CD4-positive, alpha-beta T cell treated with Interleukin-21 for 1 hour (primary cell): ENCODE measurements around the gene ITGB2.
A peak's percentile ranks its signal among the peaks of the same experiment; 100 is the strongest.
"Not testable (repeated sequence)": the region's sequence is repeated elsewhere in the genome, so short reads cannot be mapped to it uniquely, and the experiment has no call there.

Experiments
- DNase-seq: peaks from one replicate; pipeline ENCODE4 v3.0.0-alpha.2; 2020

ITGB2 gene

DNA sequence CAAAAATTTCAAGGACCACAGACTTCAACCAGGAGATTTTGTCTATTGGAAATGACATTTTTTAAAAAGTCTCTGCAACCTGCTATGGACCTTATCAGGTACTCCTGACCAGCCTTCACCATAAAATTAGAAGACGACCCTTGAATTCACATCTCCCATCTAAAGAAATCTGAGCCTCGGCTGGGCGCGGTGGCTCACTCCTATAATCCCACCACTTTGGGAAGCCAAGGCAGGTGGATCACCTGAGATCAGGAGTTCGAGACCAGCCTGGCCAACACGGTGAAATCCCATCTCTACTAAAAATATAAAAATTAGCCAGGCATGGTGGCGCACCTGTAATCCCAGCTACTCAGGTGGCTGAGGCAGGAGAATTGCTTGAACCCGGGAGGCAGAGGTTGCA, 41.5 kb downstream of the ITGB2 start:
- DNase-seq = not testable (repeated sequence)

DNA sequence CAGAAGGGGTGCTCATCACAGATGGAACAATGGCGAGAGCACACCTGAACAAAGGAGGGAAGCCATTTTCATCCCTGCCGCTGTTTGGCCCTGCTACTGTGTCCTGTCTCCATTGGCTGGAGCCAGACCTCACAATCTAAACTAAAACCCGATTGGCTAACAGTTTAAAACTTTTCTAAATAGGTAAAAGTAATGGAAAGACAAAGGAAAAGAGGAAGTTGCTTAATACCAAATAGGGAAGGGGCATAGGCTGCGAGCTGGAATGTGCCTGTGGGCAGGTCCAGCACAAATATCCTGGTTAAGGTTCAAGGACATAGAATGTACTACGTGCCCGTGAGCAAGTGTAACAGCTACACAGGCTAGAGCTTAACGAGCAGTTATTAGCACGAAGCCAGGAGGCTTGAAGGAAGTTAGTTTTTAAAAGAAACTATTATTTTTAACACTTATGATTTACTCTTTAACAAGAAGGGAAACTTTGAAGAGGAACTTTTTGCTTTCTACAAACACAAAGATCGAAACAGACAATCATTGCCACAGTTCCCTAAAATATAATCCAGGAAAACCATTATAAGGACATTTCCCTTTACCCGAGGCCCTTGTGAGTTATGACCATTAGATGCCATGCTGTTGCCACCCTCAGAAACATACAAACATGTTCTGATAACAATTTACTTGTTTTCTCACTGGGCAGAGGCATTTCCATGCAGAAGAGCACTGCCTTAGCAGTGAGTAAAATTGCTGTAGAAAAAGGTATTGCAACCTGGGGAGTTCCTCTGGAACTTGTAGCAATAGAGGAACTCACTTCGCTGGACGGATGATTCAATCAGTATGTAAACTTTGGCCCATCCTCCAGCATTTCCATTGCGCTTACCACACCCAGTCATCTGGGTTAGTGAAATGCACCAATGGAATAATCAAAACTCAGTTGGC, 42.4 kb downstream of the ITGB2 start:
- DNase-seq = no peak

- DNase-seq = no peak
These were observed 43.7 kb downstream of the ITGB2 start for GRCh38 chr21:44876849-44877575.

- peak; percentile 39 for DNase-seq
These were observed 45.4 kb downstream of the ITGB2 start for GRCh38 chr21:44875316-44875700.

DNA sequence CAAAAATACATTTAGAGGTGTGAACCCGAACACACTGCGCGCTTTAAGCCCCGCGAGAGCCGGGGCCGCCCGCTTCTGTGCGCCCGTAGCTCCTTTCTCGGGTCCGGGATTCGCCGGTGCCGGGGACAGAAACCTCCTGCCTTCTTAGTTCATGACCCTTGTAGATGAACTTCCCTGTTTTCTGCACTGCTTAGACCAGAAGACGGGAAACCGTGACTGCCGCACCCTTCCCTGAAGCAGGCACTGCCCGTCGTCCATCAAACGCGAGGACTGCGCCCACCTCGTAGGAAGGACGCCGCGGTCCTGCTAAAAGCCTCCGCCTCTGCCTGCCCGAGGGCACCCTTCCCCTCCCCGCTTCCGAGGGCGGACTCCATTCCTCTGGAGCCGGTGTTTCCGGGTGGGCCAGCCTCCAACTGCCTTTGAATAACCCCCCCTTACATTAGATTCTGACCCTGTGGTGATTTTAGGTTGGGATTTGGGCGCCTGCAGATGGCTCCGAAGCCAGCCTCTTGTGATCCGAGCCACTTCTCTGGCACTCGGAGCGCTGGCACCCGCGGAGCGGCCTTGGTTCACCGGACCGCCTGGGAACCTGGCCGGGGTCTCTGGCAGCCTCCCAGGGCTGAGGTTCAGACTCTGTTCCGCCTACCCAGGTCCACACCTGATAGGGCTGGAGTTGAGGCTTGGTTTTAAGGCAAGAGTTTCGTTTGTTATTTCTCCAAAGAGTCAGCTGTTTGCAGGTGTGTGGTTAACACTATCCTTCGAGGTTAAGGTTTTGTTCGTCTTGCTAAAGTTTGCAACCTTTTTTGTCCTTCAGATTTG, 46.0 kb downstream of the ITGB2 start:
- DNase-seq = peak; percentile 52

- DNase-seq = no peak
These were observed 46.5 kb downstream of the ITGB2 start for GRCh38 chr21:44874240-44874496.

DNA sequence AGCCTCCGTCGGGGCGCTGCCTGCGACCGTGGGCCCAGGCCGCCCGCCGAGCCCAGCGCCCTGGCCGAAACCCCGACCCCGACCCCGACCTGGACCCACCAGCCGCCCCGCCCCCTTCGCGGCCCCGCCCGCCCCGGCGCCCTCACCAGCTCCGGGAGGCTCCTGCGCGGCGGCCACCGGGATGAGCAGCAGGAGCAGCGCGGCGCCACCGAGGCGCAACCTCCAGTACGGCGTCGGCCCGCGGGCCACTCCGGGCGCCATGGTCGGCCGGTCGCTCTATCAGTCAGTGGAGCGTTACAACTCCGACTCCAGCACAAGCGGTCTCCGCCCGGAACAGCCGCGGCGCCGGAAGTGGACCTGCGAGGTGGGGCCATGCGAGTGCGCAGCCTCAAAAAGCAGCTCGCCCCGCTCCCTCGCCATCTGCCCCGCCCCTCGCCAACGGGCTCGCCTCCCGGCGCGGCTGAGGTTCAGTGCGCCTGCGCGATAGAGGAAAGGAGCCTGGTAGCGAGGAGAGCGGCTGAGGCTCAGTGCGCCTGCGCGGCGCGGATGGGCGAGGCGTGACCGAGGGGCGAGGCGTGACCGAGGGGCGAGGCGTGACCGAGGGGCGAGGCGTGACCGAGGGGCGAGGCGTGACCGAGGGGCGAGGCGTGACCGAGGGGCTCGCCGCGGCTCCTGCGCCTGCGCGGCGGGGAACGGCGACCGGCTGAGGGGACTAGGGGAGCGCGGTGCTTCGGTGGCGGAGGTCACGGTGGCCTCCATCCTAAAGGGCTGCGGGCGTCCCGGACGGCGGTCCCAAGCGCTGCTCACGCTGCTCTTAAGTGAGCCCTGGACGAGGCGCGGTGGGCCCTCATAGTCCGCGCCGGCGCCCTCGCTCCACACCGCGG, 47.1 kb downstream of the ITGB2 start, which contains the start of gene PTTG1IP:
PTTG1IP (minus strand) TSS at position 335 of the 884 bp plus-strand sequence; CDS start at position 261, 74 bp downstream.
- peak; percentile 99 for DNase-seq

DNA sequence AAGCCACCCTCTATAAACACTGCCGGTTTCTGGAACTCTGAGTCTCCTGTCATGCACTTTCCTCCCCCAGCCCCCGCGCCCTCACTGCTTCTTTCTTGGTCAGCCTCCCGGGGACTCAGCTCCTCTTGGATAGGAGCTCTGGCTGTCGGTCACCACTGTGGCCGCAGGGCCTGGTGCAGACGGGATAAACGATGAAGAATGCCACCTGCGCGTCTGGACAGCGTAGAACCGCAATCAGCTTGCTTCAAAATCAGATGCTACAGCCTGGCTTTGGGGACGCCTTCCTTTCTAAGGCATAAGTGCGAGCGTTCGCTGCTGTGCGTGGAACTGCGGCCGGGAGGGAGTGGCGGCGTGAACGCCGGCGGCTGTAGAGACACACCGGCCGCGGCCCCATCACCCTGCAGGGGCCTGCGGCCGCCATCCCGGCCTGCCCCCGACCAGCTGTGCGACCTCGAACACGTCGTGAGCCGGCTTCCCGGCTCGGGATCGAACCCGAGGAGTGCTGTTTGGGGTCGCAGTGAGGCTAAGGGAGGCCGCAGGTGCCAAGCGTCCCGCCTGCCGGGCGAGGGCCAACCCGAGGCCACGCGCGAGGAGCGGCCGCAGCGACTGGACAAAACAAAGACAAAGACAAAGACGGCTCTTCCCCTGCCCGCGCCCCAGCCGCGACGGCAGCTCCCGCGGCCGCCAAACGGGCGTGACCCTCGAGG, 47.9 kb downstream of the ITGB2 start:
- DNase-seq = no peak

DNA sequence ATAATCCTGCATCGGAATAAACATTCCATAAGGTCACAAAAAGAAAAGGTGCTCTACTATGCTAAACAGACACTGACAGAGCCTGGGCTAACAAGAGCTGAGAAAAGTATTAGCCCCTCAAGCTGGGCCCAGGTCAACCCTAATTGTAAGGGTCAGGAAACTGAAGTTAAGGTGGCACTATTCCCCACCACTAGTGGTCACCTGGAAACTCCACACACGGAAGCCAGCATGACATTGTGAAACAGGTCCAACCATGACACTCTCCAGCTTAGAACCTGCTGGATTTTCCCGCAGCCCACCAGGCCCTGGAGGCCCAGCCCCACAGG, 48.4 kb downstream of the ITGB2 start:
- DNase-seq = no peak

DNA sequence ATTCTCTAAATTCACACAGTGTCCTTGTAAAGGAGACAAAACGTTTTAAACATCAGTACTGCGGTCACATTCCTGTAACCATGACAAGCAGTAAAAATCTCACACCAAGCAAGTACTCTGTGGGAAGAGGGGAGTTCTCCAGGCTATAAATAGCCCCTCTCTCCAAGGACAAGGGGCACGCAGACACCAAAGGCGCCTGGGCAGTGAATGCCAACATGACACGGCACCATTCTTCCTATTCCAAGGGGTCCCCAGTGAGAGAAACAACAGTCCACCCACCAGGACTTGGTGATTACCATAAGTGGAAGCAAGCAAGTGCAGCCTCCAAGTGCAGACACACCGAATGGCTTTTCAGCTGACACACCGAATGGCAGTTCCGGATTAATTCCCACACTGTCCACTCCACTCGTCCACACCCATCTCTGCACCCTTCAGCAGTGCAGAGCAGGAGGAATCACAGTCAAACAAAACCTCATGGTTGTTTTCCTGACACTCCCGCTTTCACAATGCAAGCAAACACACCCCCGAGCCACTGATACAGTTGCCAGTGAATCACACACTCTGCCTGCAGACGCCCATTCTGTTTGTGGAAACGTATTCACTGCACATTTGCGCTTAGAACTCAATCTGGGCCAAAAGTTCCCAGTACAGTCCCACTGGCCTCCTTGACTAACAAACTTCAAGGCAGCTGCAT, 49.0 kb downstream of the ITGB2 start:
- no peak for DNase-seq

- DNase-seq = no peak
These were observed 49.8 kb downstream of the ITGB2 start for GRCh38 chr21:44870748-44871495.

DNA sequence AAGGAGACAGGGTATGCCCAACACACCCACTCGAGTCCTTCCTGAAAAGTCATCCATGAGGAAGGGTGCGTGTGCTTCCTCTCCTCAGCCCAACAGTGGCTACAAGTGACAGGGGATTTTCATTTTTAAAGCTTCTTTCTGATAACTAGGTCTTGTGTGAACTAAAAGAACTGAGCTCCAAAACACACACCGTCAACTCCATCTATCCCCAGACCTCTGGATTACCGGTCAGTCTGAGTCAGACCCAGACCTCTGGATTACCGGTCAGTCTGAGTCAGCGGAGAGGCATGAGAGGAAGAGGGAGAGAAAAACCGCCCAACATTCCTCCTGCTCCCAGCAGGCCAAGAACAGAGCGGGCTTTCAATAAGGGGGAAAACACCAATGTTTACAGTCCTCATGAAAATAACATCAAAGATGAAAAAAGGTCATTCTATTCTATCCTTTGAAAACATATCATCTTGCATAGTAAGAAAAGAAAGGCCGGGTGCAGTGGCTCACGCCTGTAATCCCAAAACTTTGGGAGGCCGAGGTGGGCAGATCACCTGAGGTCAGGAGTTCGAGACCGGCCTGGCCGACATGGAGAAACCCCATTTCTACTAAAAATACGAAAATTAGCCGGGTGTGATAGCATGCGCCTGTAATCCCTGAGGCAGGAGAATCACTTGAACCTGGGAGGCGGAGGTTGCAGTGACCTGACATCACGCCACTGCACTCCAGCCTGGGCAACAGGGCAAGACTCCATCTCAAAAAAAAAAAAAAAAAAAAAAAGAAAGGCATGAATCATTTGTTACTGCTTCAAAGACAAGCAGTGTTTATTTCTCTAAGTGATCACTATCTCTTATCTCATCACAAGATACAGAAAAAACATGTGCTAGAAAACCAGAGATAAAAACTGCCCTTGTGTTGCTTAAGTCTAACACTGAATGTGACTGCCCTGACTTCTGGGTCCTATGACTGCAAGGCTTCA, 50.6 kb downstream of the ITGB2 start:
- DNase-seq = peak; percentile 39

DNA sequence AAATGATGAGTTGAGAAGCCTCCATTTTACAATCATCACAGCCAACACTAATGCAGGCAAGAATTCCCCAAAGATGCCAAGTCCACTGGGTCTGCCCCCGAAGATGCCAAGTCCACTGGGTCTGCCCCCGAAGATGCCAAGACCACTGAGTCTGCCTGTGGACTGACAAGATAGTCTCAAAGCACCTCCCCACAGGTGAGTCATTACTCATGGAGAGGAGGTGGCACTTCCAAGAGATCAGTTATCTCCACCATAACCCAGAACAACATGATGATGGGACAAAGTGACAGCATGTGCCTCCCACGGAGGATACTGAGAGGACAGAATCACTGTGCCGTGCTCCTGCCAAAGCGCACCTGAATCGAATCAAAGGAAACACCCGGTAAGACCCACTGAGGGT, 52.0 kb downstream of the ITGB2 start:
- no peak for DNase-seq

DNA sequence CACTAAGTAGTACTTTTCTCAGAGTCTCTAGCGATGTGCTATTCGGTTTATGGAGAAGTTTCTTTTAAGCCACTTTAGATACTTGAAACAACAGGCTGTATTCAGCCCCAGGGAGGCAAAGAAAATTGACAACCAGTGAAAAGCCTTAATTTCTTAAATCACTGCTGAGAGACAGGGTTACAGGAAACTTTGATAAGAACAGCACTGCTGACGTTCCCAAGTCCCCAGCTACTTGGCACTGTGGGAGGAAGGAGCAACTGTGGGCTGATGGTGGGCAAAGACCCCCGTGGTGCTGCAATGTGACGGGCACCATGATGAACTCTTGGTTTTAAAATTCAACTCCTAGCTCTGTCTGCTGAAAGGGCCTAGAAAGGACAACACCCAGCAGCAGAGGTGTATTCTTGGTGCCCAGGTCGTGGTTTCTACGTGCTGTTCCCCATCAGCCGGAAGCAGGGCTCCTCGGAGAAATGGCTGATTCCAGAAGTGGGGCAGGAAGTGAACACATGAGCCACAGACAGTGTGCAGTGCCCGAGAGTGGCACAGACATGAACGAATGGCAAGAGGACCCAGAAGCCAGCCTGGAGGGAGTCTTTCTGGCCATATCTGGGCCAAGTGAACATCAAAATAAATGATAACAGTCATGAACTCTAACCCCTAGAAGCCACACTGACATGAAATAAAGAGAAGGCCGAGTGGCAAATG, 52.5 kb downstream of the ITGB2 start:
- peak; percentile 70 for DNase-seq

DNA sequence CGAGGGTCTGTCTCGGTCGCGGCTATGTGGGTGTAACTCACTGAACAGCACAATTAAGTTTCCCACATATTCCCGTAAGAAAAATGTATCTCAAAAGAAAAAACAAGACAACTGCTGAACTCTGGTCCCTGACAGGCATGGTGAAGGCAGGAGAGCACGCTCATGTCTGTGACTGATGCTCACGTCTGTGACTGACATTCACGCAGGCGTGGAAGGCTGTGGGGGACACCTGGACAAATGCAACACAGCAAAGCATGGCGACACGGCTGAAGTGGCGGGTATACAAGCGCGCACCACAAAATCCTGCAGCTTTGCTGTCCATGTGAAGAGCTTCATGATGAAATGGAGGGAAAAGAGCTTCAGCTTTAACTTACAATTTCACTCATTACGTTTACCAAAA, 53.2 kb downstream of the ITGB2 start:
- no peak for DNase-seq

DNA sequence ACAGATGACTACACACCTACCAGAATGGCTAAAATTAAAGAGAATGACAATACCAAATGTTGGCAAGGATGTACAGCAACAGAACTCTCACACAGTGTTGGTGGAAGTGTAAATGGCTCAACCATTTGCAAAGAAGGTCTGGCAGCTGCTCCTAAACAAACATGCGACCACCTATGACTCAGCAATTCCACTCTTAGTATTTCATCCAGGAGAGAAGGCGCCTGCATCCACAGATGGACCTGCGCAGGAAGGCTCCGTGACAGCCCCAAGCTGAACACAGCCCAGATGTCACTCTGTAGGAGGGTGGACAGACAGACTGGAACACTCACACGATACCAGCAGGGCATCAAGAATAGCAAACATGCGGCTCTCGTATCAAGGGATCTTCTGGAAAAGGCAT, 53.9 kb downstream of the ITGB2 start:
- DNase-seq = no peak

DNA sequence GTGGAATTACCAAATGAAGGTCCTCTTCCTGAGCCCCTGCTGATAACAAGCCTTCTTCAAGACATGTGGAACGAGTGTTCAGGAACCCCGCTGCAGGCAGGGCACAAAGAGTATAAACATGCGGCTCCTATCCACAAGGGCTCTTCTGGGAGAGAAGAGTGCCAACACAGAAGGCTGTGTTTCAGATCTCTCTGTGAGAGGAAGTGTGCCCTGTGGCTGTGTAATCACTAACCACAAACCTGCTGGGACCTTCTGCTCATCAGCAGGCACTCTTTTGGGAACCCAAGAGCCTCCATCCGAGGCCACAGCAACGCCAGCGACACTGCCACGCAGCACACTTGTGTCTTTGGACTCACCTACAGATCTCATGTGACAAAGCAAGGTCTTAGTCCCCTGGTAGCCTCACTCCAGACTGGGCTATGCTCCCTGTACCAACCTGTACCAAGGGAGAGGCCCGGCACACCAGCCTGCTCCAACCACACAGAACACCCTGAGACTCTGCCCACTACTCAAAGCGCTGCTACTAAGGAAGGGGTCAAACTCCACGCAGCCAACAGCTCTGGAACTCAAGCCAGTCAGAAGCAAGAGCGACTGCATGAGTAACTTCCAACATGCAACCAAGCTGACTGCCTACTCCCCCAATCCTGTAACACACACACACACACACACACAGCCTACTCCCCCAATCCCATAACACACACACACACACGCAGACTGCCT, 55.0 kb downstream of the ITGB2 start:
- DNase-seq = peak; percentile 39
